Frontal cortex (tissue), 4 donors: Measurements from ENCODE around the gene RHBDL2. TPM values are rescaled to one million over a fixed set of nuclear protein-coding genes. Genes with fewer than 3 reads are reported as not detected.
"Not testable (repeated sequence)": the region's sequence is repeated elsewhere in the genome, so short reads cannot be mapped to it uniquely, and the experiment has no call there.

ENCODE experiments used
- DNase-seq, 2 donors: peaks; one replicate each; pipeline ENCODE4 v3.0.0; 2012; ENCODE audit warnings: low spot score in 2 of 2
- FAIRE-seq: peaks from 2 replicates; lab custom pipeline; 2012; peaks lifted over from hg19 to GRCh38; lab: Jason Lieb, UNC
- total RNA-seq: library from RNA; depleted of rRNA; stranded (reverse); fragments of >200 nt; gene quantifications from one replicate; pipeline ENCODE4 v1.2.3, GENCODE V29; 2014
- donor health status: control.
- donor health status: control.
- donor health status: control.

RHBDL2 gene
- total RNA-seq, 1 donor from 2014 or later: 0.41 TPM

GRCh38 chr1:38940339-38941047, 1.1 kb downstream of the RHBDL2 start:
- no peak for FAIRE-seq

DNA sequence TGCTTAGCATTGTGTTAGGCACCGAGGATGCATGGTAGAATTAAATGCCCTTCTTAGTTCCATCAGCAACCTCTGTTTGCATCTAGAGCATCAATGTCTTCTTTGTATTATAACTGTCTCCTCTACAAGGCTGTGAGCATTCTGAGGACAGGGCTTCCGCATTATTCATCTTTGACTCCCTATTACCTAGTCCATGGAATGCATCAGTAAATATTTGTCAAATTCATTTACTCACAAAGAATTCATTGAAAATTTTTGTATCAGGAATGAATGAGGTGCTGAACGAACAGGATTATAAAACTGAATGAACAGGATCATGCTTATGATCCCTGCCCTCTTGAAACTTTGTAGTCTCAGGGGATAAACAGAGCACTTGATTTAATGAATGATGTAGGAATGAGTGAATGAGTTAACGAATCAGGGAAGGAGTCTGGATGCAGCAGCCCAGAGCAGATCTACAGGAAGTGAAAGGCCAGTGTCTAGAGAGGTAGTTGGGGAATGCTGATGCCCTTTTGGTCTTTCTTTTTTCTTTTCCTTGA, 2.8 kb downstream of the RHBDL2 start:
- no peak for FAIRE-seq
- no peak for DNase-seq

More at GRCh38 chr1:38940339-38941047, 1.1 kb downstream of the RHBDL2 start:
- no peak for DNase-seq

DNA sequence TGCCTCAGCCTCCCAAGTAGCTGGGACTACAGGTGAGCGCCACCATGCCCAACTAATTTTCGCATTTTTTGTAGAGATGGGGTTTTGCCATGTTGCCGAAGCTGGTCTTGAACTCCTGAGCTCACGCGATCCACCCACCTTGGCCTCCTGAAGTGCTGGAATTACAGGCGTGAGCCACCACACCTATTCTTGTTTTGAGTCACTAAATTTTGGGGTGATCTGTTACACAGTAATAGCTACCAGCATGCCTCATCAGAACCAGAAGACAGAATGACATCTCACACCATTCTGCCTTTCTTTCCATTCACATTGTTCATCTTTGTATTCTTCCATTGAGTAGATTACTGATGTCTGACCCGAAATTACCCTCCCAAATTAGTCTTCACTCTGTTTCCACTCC, 9.1 kb downstream of the RHBDL2 start:
- no peak for FAIRE-seq
- DNase-seq: no peak

DNA sequence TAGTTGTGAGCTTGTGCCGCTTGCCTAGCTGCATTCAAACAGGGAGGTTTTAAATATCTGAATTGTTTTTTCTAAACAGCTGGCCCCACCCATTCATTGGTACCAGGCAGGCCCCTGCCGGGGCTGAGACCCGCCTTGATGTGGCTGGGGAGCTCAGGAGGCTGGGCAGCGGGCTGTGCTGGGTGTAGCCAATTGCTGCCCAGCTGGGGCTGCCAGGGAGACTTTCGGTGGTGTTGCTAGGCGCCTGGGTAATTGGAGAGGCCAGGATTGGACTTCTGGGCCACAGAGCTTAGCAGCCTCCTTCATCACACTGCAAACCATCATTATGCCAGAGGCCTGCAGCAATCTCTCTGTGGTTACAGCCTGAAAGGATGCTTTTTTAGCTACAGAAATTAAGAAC, 12.2 kb downstream of the RHBDL2 start:
- DNase-seq: peak; percentile 36 to 57
- FAIRE-seq: no peak

GRCh38 chr1:38929054-38929453, 12.6 kb downstream of the RHBDL2 start:
- no peak for DNase-seq
- no peak for FAIRE-seq

DNA sequence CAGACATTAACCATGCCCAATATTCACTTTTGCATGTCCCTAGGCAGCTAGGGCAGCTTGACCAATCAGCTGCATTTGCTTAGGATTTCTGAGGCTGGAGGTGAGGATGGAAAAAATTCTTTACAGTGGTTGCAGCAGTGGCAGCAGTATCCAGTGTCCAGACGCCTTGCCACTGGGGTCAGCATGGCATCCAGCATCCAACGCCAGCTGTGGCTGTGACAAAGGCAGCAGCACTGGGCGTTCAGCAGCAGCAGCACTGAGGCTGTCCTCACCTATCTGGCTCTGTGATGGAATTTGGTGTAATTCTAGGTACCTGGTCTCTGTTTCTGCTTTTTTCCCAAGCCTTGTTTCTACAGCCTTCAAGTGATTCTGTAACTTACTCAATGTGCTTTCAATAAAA, 15.5 kb downstream of the RHBDL2 start:
- FAIRE-seq (no peak), DNase-seq (no peak)

DNA sequence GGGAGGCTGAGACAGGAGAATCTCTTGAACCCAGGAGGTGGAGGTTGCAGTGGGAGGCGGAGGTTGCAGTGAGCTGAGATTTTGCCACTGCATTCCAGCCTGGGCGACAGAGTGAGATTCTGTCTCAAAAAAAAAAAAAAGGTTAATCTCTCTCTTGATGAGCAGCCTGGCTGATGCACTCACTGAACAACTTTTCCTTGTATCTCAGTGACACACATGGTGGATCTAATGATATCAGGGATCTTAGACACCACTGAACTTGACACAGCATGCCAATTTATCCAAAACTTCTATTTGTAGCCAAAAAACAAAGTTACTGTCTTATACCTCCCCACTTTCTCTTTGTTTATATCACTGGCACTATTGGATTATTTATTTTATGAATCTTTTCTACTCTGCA, 16.2 kb downstream of the RHBDL2 start:
- FAIRE-seq (no peak), DNase-seq (no peak)

DNA sequence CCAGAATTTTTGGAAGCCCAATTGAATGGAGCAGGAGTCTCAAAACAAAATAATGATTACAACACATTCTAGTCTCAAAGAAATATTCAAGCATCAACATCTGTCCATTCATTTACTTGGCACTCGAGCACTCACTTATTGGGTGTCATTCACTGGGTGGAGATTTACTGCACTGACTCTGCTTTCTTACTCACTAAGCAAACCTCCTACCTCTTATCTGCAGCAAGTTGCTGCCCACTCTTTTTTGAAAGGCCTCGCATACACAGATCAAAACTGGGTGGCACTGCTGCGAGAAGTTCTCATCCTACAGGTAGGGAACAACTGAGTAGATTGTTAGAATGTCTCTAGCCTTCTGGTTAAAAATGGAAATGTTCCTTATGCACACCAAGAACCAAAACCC, 18.0 kb downstream of the RHBDL2 start:
- FAIRE-seq (no peak), DNase-seq (no peak)

- FAIRE-seq (no peak), DNase-seq (peak in 1 of 2 donors; percentile 34)
These were observed 22.5 kb downstream of the RHBDL2 start for GRCh38 chr1:38919130-38919529.

DNA sequence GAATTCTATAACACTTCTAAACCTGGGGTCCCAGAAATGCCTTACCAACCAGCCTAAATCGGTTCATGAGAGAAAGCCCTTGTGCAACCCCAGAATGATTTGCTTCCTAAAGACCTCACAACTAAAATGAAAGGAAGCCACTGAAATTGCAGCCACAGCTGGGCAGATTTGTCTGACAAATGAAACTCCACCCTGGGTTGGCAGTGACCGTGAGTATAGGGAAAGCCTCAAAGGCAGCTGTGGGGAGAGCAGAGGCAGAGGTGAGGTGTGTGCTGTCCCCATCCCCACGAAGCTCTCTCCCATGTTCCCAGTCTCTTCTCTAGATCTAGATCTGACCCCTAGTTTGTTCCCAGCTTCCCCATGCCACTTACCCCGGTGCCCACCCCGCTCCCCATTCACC, 23.1 kb downstream of the RHBDL2 start:
- FAIRE-seq (no peak), DNase-seq (no peak)

DNA sequence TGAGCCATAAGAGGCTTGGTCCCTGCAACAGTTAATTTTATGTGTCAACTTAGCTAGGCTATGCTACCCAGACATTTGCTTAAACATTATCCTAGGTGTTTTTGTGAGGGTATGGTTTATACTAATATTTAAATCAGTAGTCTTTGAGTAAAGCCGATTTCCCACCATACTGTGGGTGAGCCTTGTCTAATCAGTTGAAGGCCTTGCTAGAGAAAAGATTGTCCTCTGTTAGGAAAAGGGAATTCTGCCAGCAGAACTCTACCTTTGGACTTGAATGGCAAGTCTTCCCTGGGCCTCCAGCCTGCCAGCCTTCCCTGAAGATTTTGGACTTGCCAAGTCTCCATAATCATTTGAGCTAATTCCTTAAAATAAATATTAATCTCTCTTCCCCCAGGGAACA, 23.9 kb downstream of the RHBDL2 start:
- FAIRE-seq (no peak), DNase-seq (no peak)

DNA sequence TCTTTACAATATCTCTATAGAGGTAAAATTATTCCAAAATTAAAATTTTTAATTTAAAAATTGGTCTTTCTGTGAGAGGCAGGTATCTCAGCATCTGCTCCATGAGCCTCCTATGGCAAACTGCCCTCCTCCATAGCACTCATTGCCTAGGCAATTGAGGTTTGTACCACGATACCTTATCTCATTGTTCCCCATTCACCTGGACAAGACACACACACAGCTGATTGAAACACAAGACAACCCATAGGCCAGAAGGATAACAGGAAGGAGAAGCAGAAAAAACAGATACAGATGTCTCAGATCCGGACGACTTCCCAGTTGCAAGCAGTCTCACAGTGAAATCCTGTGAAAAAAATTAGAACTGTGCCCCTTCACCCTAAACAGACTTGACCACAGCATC, 24.3 kb downstream of the RHBDL2 start:
- DNase-seq: no peak
- FAIRE-seq: no peak

GRCh38 chr1:38915352-38915948, 26.2 kb downstream of the RHBDL2 start:
- FAIRE-seq: no peak

GRCh38 chr1:38914908-38915307, 26.7 kb downstream of the RHBDL2 start:
- not testable (repeated sequence) for DNase-seq, FAIRE-seq

More at GRCh38 chr1:38915352-38915948, 26.2 kb downstream of the RHBDL2 start:
- no peak for DNase-seq

- FAIRE-seq: no peak
- no peak for DNase-seq
These were observed 32.8 kb downstream of the RHBDL2 start for GRCh38 chr1:38908821-38909220.

DNA sequence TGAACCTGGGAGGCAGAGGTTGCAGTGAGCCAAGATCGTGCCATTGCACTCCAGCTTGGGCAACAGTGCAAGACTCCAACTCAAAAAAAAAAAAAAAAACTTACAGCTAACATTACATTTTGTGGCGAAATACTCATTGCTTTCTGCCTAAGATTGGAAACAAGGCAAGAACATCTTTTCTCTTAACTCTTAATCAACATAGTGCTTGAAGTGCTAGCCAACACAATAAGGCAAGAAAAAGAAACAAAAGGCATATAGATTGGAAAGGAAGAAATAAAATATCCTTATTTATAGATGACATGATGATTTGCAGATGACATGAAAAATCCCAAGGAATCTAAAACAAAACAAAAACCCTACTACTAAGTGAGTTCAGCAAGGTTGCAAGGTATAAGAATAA, 35.6 kb downstream of the RHBDL2 start:
- FAIRE-seq (no peak), DNase-seq (no peak)

DNA sequence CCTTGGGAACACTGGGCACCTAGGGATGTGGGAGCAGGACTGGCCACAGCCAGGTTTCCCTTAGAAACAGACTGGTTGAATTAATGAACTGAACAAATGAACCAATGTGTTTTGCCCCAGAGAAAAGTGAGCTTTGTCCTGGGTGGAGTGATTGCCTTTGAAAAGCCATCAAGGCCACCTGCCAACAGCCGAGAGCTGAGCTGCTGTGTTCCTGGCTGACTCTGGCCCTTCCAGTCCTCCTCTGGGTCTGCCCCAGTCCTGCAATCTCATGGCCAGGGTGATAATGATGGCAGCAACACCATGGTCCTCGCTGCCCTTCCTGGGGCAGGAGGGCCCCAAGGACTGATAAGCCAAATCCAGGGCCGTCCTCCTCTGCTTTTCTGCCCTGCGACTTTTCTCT, 42.1 kb downstream of the RHBDL2 start:
- no peak for FAIRE-seq
- no peak for DNase-seq

DNA sequence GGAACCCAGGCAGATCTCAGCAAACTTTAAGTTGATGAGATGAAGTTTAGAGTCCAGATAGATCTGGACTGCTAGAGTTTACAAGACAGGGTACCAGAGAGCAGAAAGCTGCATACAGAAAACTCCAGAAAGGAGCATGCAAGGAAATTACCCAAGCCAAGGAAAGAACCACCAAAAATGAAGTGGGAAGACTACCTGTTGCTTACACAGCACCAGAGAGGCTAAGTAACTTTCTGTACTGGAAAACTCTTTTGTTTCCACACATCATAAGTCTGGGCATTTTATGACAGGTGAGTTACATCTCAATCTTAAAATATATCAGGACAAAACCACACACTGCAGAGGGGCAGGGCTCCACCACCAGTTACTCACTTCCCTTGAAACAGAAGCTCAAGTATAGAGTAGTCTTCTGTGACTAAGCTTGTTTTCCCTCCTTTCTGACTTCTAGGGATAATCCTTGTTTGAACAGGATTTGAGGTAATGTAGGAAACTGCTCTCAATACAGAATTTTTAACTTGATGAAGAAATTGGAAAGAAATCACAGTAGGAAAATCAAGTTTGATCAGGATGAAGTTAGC, 42.9 kb downstream of the RHBDL2 start:
- FAIRE-seq (no peak), DNase-seq (no peak)

DNA sequence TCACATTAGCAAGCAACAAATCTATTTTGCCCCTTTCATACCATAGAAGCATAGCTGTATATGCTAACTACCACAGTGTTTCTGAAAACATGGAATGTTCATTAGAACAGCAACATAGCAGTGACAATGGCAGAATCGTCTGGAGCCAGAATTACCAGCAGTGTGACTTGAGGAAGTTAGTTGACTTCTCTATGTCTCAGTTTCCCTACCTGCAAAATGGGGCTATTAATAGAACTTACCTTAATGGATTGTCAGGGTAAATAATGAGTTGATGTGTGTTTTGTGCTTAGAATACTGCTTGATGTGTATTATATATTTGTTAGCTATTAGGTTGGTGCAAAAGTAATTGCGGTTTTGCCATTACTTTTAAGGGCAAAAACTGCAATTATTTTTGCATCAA, 45.5 kb downstream of the RHBDL2 start:
- FAIRE-seq (no peak), DNase-seq (no peak)

- FAIRE-seq: no peak
These were observed 48.7 kb downstream of the RHBDL2 start for GRCh38 chr1:38892976-38893375.

DNA sequence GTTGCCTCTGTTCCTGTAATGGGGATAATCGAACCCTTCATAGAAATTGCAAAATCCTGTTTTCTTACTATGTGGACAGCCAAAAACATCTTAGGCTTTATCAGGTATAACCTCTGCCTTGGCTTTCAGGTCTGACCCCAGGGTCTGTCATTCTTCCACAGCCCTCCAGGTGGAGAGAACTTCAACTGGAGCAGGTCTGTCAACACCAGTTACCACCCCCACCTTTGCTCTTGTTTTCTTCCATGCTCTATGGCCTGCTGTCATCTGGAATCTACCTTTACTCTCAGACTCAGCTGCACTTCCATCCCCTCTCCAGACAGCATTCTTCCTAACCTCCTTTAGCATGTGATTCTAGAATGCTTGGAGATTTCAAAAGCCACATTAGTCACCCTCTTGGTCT, 49.9 kb downstream of the RHBDL2 start:
- no peak for DNase-seq
- no peak for FAIRE-seq

More at GRCh38 chr1:38892976-38893375, 48.7 kb downstream of the RHBDL2 start:
- DNase-seq: no peak
